Measurements from ENCODE around the gene NDUFA11.

DNA sequence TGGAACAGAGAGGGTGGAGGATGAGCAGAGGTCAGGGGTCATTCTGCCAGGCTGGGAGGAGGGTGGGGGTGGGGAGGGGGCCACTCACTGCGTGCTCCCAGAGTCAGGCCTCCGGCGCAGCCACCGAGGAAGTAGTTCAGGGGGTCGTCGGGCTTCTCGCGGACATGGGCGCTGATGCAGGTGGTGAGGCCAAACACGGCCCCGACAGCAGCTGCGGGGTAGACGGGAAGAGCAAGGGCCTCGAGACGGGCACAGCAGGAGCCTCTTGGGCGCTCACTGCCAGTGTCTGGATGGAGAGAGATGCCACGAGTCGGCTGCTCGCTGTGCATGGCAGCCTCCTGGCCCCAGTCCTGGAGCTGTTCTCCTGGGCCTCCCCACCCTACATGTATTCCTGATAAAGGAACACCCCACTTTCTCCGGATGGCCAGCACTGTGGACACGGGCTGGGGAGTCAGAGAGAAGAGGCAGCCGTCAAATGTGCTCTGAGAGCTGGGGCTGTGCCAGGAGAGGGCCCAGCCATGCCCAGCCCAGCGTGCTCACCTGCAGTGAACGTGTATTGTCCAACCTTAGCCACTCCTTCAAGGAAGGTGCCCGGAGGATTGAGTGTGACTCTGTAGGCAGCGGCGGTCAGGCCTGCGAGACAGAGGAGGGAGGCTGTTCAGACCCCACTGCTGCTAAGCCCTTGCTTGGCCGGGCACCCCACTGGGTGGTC lies 7.1 kb downstream of the NDUFA11 start:
- no peak for TF ChIP-seq CTCF (conservative IDR thresholded peaks at IDR 0.05)
- TF ChIP-seq EZH2 (IDR thresholded peaks at IDR 0.05; ENCODE audit: low read depth), result no peak

Data from PC-9 (cell line).